Measurements from ENCODE around the gene KSR1. TPM values are rescaled to one million over a fixed set of nuclear protein-coding genes. Genes with fewer than 3 reads are reported as not detected.

The KSR1 gene
- total and polyA plus RNA-seq, 2 of the 8 experiments (the other 6 are each of a cell fraction or from before 2014, with no cell fraction given) = 14.1 to 34.7 TPM

- 0 out of 2 replicates have a peak overlapping the region, but pooled peaks have one; percentile 32 for H2BK20ac ChIP-seq (ENCODE audit: low read length)
- H3K9me3 ChIP-seq (ENCODE audit: insufficient read depth in 2 of 2, low read depth in 1 of 2, low read length in 1 of 2) = no peaks in the 10 kb centered on the region
- H3K18ac ChIP-seq (ENCODE audit: extremely low read depth, low read length) = no peak overlapping the region
- H2AFZ ChIP-seq (ENCODE audit: low read length) = no peak overlapping the region
- TF ChIP-seq GABPA (IDR thresholded peaks at IDR 0.05; ENCODE audit: borderline replicate concordance, insufficient read depth, low read length) (no peak), SIN3A (conservative IDR thresholded peaks at IDR 0.05 in 1 of 2, IDR thresholded peaks at IDR 0.05 in 1 of 2; ENCODE audit: low read depth in 1 of 2, low read length in 2 of 2) (no peak)
- no peaks in the 10 kb centered on the region for H3K23me2 ChIP-seq (ENCODE audit: low read depth, low read length)
- no peak overlapping the region for H3K9ac ChIP-seq (replicated peaks in 1 of 4; ENCODE audit: extremely low read depth in 1 of 4, low read depth in 3 of 4, low read length in 3 of 4)
- H3K79me2 ChIP-seq (ENCODE audit: control insufficient read depth in 1 of 2, insufficient read depth in 2 of 2, low read length in 2 of 2) = no peaks in the 10 kb centered on the region
- no peak overlapping the region for H4K91ac ChIP-seq (replicated peaks; ENCODE audit: insufficient read length, low read length)
- no peak overlapping the region for H4K8ac ChIP-seq (ENCODE audit: extremely low read depth, insufficient read depth, low read length)
- no peak overlapping the region for H3K4me2 ChIP-seq (ENCODE audit: insufficient read depth in 1 of 2, low read depth in 2 of 2, low read length in 2 of 2)
- H3K56ac ChIP-seq (replicated peaks; ENCODE audit: insufficient read length, low read depth, low read length) = no peak overlapping the region
- no peaks in the 10 kb centered on the region for H4K20me1 ChIP-seq (replicated peaks in 1 of 2; ENCODE audit: control insufficient read depth in 1 of 2, insufficient read depth in 2 of 2, low read length in 2 of 2)
- ChIA-PET CTCF (ENCODE audit: partially characterized antibody) (interaction anchor here (1.4 kb wide), 1 partner anchor 38 kb away, joined by 3 read pairs; no protein-coding TSS in a partner anchor), POLR2A (ENCODE audit: partially characterized antibody) (interaction anchor here (1.3 kb wide), 1 partner anchor 38 kb away, joined by 3 read pairs; the partner anchor contains the start of gene KSR1)
- no peaks in the 10 kb centered on the region for H3K27me3 ChIP-seq (replicated peaks in 1 of 4; ENCODE audit: control insufficient read depth in 3 of 4, extremely low read depth in 1 of 4, insufficient read depth in 3 of 4, low read length in 3 of 4)
- no peaks in the 10 kb centered on the region; a peak in 1 of 7 replicates for H3K4me1 ChIP-seq (replicated peaks in 1 of 4; ENCODE audit: control insufficient read depth in 3 of 4, insufficient read depth in 4 of 4, low read length in 3 of 4)
- H2AK5ac ChIP-seq (ENCODE audit: low read depth, low read length) = no peak overlapping the region
- no peaks in the 10 kb centered on the region for H3K36me3 ChIP-seq (ENCODE audit: control insufficient read depth in 2 of 4, insufficient read depth in 4 of 4, low read length in 3 of 4)
- no peak for DNase-seq (ENCODE audit: low read depth in 1 of 2, low spot score in 2 of 2)
- H3K14ac ChIP-seq (ENCODE audit: insufficient read length) = no peak overlapping the region
- H2BK15ac ChIP-seq (ENCODE audit: low read length) = no peak overlapping the region
- no peak overlapping the region for H3K4me3 ChIP-seq (ENCODE audit: extremely low read depth in 1 of 4, insufficient read depth in 2 of 4, low read depth in 3 of 4, low read length in 4 of 4)
- H3K4ac ChIP-seq (replicated peaks; ENCODE audit: insufficient read length, low read depth, low read length) = no peak overlapping the region
- H4K5ac ChIP-seq (ENCODE audit: insufficient read length, low read depth, low read length) = no peak overlapping the region
- no peak for FAIRE-seq
- no peak overlapping the region for H3K27ac ChIP-seq (ENCODE audit: low read depth, low read length)
- no peak overlapping the region for H2BK120ac ChIP-seq (replicated peaks; ENCODE audit: low read depth, low read length)
- no peak overlapping the region for H2BK12ac ChIP-seq (ENCODE audit: low read depth, low read length)
- no peak overlapping the region for H2BK5ac ChIP-seq (ENCODE audit: low read depth, low read length)
- H3K23ac ChIP-seq (ENCODE audit: insufficient read length) = no peak overlapping the region
- no peaks in the 10 kb centered on the region for H3K79me1 ChIP-seq (ENCODE audit: low read depth, low read length)
- 89% methylated on average over 12 of the region's 13 CpGs; no CpG with 5 or more reads in 1 of the 2 experiments for WGBS, 2 experiments (ENCODE audit: extremely low coverage in 1 of 2, insufficient coverage in 1 of 2, insufficient read length in 1 of 2, insufficient replicate concordance in 2 of 2, low coverage in 1 of 2, low lambda C conversion rate in 2 of 2, missing lambda C conversion rate in 1 of 2)
Measured at GRCh38 chr17:27417596-27418365, 38.5 kb upstream of the KSR1 start.

Measured in H1 (cell line).